PC-9 (cell line): ENCODE results near the gene SPATA31E1. TPM values are rescaled to one million over a fixed set of nuclear protein-coding genes. Genes with fewer than 3 reads are reported as not detected.

Experiments
- BruUV-seq: library from RNA; stranded (reverse); fragments of 400-500 nt; replicated peaks from 2 replicates; lab custom pipeline; 2021; lab: Mats Ljungman, UMichigan
- CTCF ChIA-PET: fragments of 300-600 bp; sonication (Branson Sonifier 250); formaldehyde crosslinking; loops from one replicate; lab custom pipeline; 2022; ENCODE audit warnings: antibody characterized with exemption; lab: Charles Lee
- POLR2A ChIA-PET: fragments of 300-600 bp; sonication (Branson Sonifier 250); formaldehyde crosslinking; loops from one replicate; lab custom pipeline; 2022; ENCODE audit warnings: antibody characterized with exemption; ENCODE audit not compliant: unreplicated experiment; lab: Charles Lee
- DNase-seq, 2 experiments: peaks; one replicate each; pipeline versions ENCODE4 v3.0.0 to v3.0.0-alpha.2; 2015 to 2022; ENCODE audit warnings: mixed read lengths in 1 of 2
- H2AFZ ChIP-seq: fragments of 200-600 bp; sonication (generic); 2 replicates; pipeline ENCODE4 v1.8.1; 2017; ENCODE audit warnings: antibody characterized with exemption
- H3F3A ChIP-seq: fragments of 200-600 bp; sonication (generic); 2 replicates; pipeline ENCODE4 v1.8.1; 2017; ENCODE audit warnings: antibody characterized with exemption, mild to moderate bottlenecking, low read depth; ENCODE audit not compliant: insufficient read depth
- H3K27ac ChIP-seq: fragments of 200-600 bp; sonication (generic); 2 replicates; pipeline ENCODE4 v1.6.1; 2016; ENCODE audit warnings: mixed run types
- H3K27me3 ChIP-seq: fragments of 200-600 bp; sonication (generic); 2 replicates; pipeline ENCODE4 v1.6.1; 2016; ENCODE audit warnings: low read depth, mixed run types; ENCODE audit not compliant: insufficient read depth
- H3K36me3 ChIP-seq: fragments of 200-600 bp; sonication (generic); 2 replicates; pipeline ENCODE4 v1.6.1; 2016; ENCODE audit warnings: low read depth, mixed run types
- H3K4me1 ChIP-seq: fragments of 200-600 bp; sonication (generic); replicated peaks from 2 replicates; pipeline ENCODE4 v1.6.1; 2016; ENCODE audit warnings: mixed run types; ENCODE audit not compliant: insufficient read depth
- H3K4me2 ChIP-seq: fragments of 200-600 bp; sonication (generic); 2 replicates; pipeline ENCODE4 v1.6.1; 2017; ENCODE audit warnings: mixed run types
- H3K4me3 ChIP-seq: fragments of 200-600 bp; sonication (generic); 2 replicates; pipeline ENCODE4 v1.6.1; 2016; ENCODE audit warnings: mixed run types
- H3K79me2 ChIP-seq: fragments of 200-600 bp; sonication (generic); 2 replicates; pipeline ENCODE4 v1.6.1; 2017; ENCODE audit warnings: low read depth, mixed run types
- H3K9me2 ChIP-seq: fragments of 200-600 bp; sonication (generic); 2 replicates; pipeline ENCODE4 v1.8.1; 2017; ENCODE audit warnings: mild to moderate bottlenecking; ENCODE audit not compliant: insufficient read depth
- H3K9me3 ChIP-seq: fragments of 200-600 bp; sonication (generic); 2 replicates; pipeline ENCODE4 v1.8.1; 2016; ENCODE audit warnings: low read depth; ENCODE audit not compliant: insufficient read depth
- H4K20me1 ChIP-seq: fragments of 200-600 bp; sonication (generic); 2 replicates; pipeline ENCODE4 v1.8.1; 2017; ENCODE audit not compliant: insufficient read depth
- CTCF ChIP-seq: fragments of 200-600 bp; sonication (generic); conservative IDR thresholded peaks from 2 replicates; pipeline ENCODE4 v1.6.1; 2017; ENCODE audit warnings: mixed run types, antibody characterized with exemption, mild to moderate bottlenecking, moderate library complexity
- EZH2 ChIP-seq: fragments of 200-600 bp; sonication (generic); IDR thresholded peaks from 2 replicates; pipeline ENCODE4 v1.8.0; 2017; ENCODE audit warnings: antibody characterized with exemption, low read depth
- intact Hi-C: fragments of 100-400 bp; cut with micrococcal nuclease; formaldehyde crosslinking; loops from one replicate; pipeline ENCODE4 v1.10.0; 2022; ENCODE audit not compliant: unreplicated experiment
- total RNA-seq: library from RNA; stranded (reverse); gene quantifications from 2 replicates; pipeline ENCODE4 v1.2.3, GENCODE V29; 2021

Gene SPATA31E1
- total RNA-seq, 1 experiment from 2014 or later = not detected

- intact Hi-C loops = no loop called here
- CTCF ChIA-PET = no interaction called here
- H3K27ac ChIP-seq = no peak overlapping the region
- POLR2A ChIA-PET = no interaction called here
- TF ChIP-seq CTCF (no peak), EZH2 (no peak)
- H3F3A ChIP-seq = no peaks in the 10 kb centered on the region
- no peak overlapping the region for H3K4me3 ChIP-seq
- H3K27me3 ChIP-seq = no peaks in the 10 kb centered on the region
- BruUV-seq = no TSS peak
- no peaks in the 10 kb centered on the region for H4K20me1 ChIP-seq
- H2AFZ ChIP-seq = no peak overlapping the region
- H3K9me3 ChIP-seq = no peaks in the 10 kb centered on the region
- no peaks in the 10 kb centered on the region for H3K9me2 ChIP-seq
- H3K4me1 ChIP-seq = no peaks in the 10 kb centered on the region
- no peaks in the 10 kb centered on the region for H3K36me3 ChIP-seq
- H3K79me2 ChIP-seq = no peaks in the 10 kb centered on the region
- no peak overlapping the region for H3K4me2 ChIP-seq
- no peak for DNase-seq
These were observed 8.2 kb downstream of the SPATA31E1 start for GRCh38 chr9:87890837-87891236.

- no peak overlapping the region for H3K27ac ChIP-seq
- no peaks in the 10 kb centered on the region for H3K27me3 ChIP-seq
- ChIA-PET CTCF (no interaction called here), POLR2A (no interaction called here)
- H3K4me1 ChIP-seq = no peaks in the 10 kb centered on the region
- H3K4me3 ChIP-seq = no peak overlapping the region
- no peaks in the 10 kb centered on the region for H3K79me2 ChIP-seq
- H3K9me2 ChIP-seq = no peaks in the 10 kb centered on the region
- BruUV-seq = no TSS peak
- no peaks in the 10 kb centered on the region for H3K9me3 ChIP-seq
- no peaks in the 10 kb centered on the region for H4K20me1 ChIP-seq
- TF ChIP-seq CTCF (no peak), EZH2 (no peak)
- no peak for DNase-seq
- no peaks in the 10 kb centered on the region for H3F3A ChIP-seq
- H3K4me2 ChIP-seq = no peak overlapping the region
- no peaks in the 10 kb centered on the region for H3K36me3 ChIP-seq
- H2AFZ ChIP-seq = no peak overlapping the region
- intact Hi-C loops = no loop called here
These were observed 9.1 kb downstream of the SPATA31E1 start for GRCh38 chr9:87891754-87892153.

GRCh38 chr9:87892956-87893355, 10.3 kb downstream of the SPATA31E1 start:
- H3K36me3 ChIP-seq = no peaks in the 10 kb centered on the region
- no peak for DNase-seq
- BruUV-seq = no TSS peak
- H3K27me3 ChIP-seq = no peaks in the 10 kb centered on the region
- CTCF ChIA-PET = no interaction called here
- H3K27ac ChIP-seq = no peak overlapping the region
- H3K9me3 ChIP-seq = no peaks in the 10 kb centered on the region
- POLR2A ChIA-PET = no interaction called here
- TF ChIP-seq CTCF = no peak
- no peak for TF ChIP-seq EZH2
- H3K79me2 ChIP-seq = no peaks in the 10 kb centered on the region
- intact Hi-C loops = no loop called here
- H4K20me1 ChIP-seq = no peaks in the 10 kb centered on the region
- no peaks in the 10 kb centered on the region for H3K4me1 ChIP-seq
- H3F3A ChIP-seq = no peaks in the 10 kb centered on the region
- no peak overlapping the region for H3K4me3 ChIP-seq
- H3K9me2 ChIP-seq = no peaks in the 10 kb centered on the region
- H2AFZ ChIP-seq = no peak overlapping the region
- H3K4me2 ChIP-seq = no peak overlapping the region
